Stimulated activated memory B cell treated with anti-CD40 and anti-IgM and Interleukin-4, amounts not matched to agents 10 μg/mL and 1 μg/mL and 100 μg/mL, for 72 hours (primary cell): ENCODE results near the gene TM2D3.

Experiments used
- ATAC-seq: fragments of 150-1000 bp; cut with Tn5 transposase; 2 replicates; pipeline ENCODE4 v1.10.0; 2021
- H3K27ac Mint-ChIP-seq: one replicate; pipeline ENCODE4 v1.8.0; 2022; ENCODE audit warnings: mild to moderate bottlenecking, mixed read lengths
- H3K27me3 Mint-ChIP-seq: one replicate; pipeline ENCODE4 v1.8.0; 2022; ENCODE audit warnings: mixed read lengths
- H3K36me3 Mint-ChIP-seq: one replicate; pipeline ENCODE4 v1.8.0; 2022; ENCODE audit warnings: mixed read lengths
- H3K4me1 Mint-ChIP-seq: one replicate; pipeline ENCODE4 v1.8.0; 2022; ENCODE audit warnings: mixed read lengths
- H3K4me3 Mint-ChIP-seq: one replicate; pipeline ENCODE4 v1.8.0; 2022; ENCODE audit warnings: mild to moderate bottlenecking, moderate library complexity, mixed read lengths
- H3K9me3 Mint-ChIP-seq: one replicate; pipeline ENCODE4 v1.8.0; 2022; ENCODE audit warnings: mixed read lengths

The TM2D3 gene

GRCh38 chr15:101609742-101610610, 42.2 kb downstream of the TM2D3 start:
- H3K4me1 Mint-ChIP-seq = no peaks in the 10 kb centered on the region
- no peaks in the 10 kb centered on the region for H3K9me3 Mint-ChIP-seq
- H3K4me3 Mint-ChIP-seq = no peak overlapping the region

DNA sequence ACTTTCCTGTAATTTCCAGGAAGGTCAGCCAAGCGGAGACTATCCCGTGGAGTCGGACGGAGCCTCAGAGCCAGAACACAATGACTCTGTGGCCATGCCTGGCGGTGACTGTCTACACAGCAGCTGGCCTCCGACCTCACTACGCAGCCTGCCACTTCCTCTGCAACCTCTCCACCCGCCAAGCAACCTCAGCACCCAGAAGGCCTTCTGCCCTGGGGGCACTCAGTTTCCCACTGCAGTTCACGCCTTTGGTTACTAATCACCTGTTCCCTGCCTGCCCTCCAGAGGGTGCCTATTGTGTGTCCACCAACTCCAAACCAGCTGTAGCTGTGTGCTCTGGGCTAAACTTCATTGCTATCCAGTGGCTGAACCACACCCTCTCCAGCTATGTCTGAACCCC, 44.0 kb downstream of the TM2D3 start:
- Mint-ChIP-seq H3K4me1 (no peaks in the 10 kb centered on the region), H3K27me3 (peaks cover 19% of the 10 kb centered on the region), H3K4me3 (no peak overlapping the region), H3K36me3 (no peaks in the 10 kb centered on the region), H3K9me3 (peaks cover 6% of the 10 kb centered on the region), H3K27ac (no peak overlapping the region)
- ATAC-seq = no peak

More at GRCh38 chr15:101609742-101610610, 42.2 kb downstream of the TM2D3 start:
- no peaks in the 10 kb centered on the region for H3K36me3 Mint-ChIP-seq
- H3K27me3 Mint-ChIP-seq = peaks cover 8% of the 10 kb centered on the region
- no peak overlapping the region for H3K27ac Mint-ChIP-seq
- no peak for ATAC-seq

GRCh38 chr15:101607108-101607507, 45.1 kb downstream of the TM2D3 start:
- H3K4me1 Mint-ChIP-seq = no peaks in the 10 kb centered on the region
- H3K27me3 Mint-ChIP-seq = peaks cover 19% of the 10 kb centered on the region
- no peaks in the 10 kb centered on the region for H3K36me3 Mint-ChIP-seq
- no peak overlapping the region for H3K4me3 Mint-ChIP-seq
- H3K27ac Mint-ChIP-seq = no peak overlapping the region
- H3K9me3 Mint-ChIP-seq = peaks cover 6% of the 10 kb centered on the region
- no peak for ATAC-seq

- Mint-ChIP-seq H3K9me3 (peaks cover 6% of the 10 kb centered on the region), H3K27me3 (peaks cover 34% of the 10 kb centered on the region), H3K27ac (no peak overlapping the region), H3K4me1 (no peaks in the 10 kb centered on the region), H3K4me3 (no peak overlapping the region), H3K36me3 (no peaks in the 10 kb centered on the region)
- ATAC-seq = no peak
These were observed 47.9 kb downstream of the TM2D3 start for GRCh38 chr15:101604124-101604874.

DNA sequence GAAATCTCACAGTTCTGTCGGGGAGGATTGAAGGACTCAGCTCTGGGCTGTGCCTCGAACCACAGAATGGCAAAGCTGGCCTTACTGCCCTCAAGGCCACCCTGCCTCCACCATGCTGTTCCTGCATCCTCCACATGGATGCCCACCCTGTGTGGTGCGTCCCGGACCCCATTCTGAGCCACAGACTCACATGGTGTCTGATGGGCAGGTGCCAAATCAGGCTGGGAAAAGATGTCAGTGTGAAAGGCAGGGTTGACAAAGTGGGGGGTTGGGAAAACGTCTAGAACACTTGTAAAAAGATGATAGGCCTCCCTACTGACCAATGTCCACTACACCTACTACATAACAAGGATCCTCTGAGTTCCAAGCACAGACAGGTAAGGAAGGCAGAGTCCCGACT, 49.4 kb downstream of the TM2D3 start:
- Mint-ChIP-seq H3K4me1 (no peaks in the 10 kb centered on the region), H3K27ac (no peak overlapping the region), H3K27me3 (peaks cover 49% of the 10 kb centered on the region), H3K4me3 (no peak overlapping the region), H3K9me3 (peaks cover 9% of the 10 kb centered on the region), H3K36me3 (no peaks in the 10 kb centered on the region)
- no peak for ATAC-seq

DNA sequence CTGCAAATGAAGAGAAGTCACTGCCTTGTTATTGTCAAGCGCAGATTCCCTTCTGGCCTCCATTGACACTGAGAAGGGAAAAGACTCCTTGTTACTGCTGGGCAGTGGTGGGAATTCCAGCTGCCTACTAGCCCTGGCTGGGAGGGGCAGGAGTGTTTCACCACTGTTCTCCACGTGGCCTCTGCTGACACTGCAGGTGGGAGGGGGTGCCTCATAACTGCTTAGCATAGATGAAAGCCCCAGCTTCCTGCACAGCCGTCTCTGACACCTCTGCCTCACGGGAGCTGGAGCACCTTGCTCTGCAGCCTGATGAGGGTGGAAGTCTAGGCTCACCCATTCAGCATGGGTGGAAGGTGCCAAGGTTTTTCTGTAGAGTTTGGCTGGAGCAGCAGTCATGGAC, 52.1 kb downstream of the TM2D3 start:
- Mint-ChIP-seq H3K27me3 (peaks cover 69% of the 10 kb centered on the region), H3K4me1 (no peaks in the 10 kb centered on the region), H3K9me3 (peaks cover 25% of the 10 kb centered on the region), H3K27ac (no peak overlapping the region), H3K4me3 (no peak overlapping the region), H3K36me3 (peaks cover 3% of the 10 kb centered on the region)
- no peak for ATAC-seq

DNA sequence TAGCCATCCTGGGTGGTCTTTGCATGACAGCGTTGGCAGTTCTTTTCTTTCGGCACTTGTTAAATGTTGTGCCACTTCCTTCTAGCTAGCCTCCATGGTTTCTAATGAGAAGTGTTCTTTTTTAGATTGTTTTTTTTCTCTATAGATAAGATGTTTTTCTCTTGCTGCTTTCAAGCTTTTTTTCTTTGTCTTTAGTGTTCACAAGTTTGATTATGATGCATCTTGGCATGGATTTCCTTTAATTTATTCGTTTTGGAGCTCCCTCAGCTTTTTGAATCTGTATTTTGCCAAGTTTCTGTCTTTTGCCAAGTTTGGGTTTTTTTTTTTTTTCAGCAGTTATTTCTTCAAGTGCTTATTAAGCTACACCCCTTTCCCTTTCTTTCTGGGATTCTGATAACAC, 53.1 kb downstream of the TM2D3 start:
- H3K4me3 Mint-ChIP-seq = no peak overlapping the region

GRCh38 chr15:101597360-101597928, 54.7 kb downstream of the TM2D3 start:
- H3K27me3 Mint-ChIP-seq = peaks cover 74% of the 10 kb centered on the region
- H3K9me3 Mint-ChIP-seq = peaks cover 22% of the 10 kb centered on the region
- no peak overlapping the region for H3K4me3 Mint-ChIP-seq
- H3K36me3 Mint-ChIP-seq = peaks cover 7% of the 10 kb centered on the region
- no peak for ATAC-seq
- H3K4me1 Mint-ChIP-seq = no peaks in the 10 kb centered on the region
- no peak overlapping the region for H3K27ac Mint-ChIP-seq

More for the DNA sequence above, 53.1 kb downstream of the TM2D3 start:
- Mint-ChIP-seq H3K9me3 (peaks cover 22% of the 10 kb centered on the region), H3K4me1 (no peaks in the 10 kb centered on the region), H3K27me3 (peaks cover 69% of the 10 kb centered on the region), H3K27ac (no peak overlapping the region), H3K36me3 (peaks cover 7% of the 10 kb centered on the region)
- no peak for ATAC-seq

DNA sequence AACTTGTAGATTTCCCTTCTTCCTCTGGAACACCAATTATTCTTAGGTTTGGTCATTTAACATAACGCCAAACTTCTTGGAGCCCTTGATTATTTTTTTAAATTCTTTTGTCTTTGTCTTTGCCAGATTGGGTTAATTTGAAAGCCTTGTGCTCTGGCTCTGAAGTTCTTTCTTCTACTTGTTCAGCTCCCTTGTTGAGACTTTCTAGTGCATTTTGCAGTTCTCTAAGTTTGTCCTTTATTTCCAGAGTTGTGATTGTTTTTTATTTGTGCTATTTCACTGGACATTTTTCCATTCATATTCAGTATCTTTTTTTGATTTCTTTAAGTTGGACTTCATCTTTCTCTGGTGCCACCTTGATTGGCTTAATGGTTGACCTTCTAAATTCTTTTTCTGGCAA, 55.5 kb downstream of the TM2D3 start:
- ATAC-seq = no peak
- Mint-ChIP-seq H3K4me1 (no peaks in the 10 kb centered on the region), H3K27me3 (peaks cover 74% of the 10 kb centered on the region), H3K9me3 (peaks cover 22% of the 10 kb centered on the region), H3K4me3 (no peak overlapping the region), H3K27ac (no peak overlapping the region), H3K36me3 (peaks cover 7% of the 10 kb centered on the region)
